ENCODE measurements around the gene CZIB.

The CZIB gene

GRCh38 chr1:53262000-53262399, 41.6 kb upstream of the CZIB start:
- POLR2A ChIA-PET, result no interaction called here
- CTCF ChIA-PET, result interaction anchor here (1.1 to 10.6 kb wide), 2 partner anchors 17 kb away, joined by 4 to 79 read pairs; no protein-coding TSS in a partner anchor
- DNase-seq (ENCODE audit: extremely low spot score), result no peak
- no peak for TF ChIP-seq CTCF (IDR thresholded peaks at IDR 0.05; ENCODE audit: control extremely low read depth, extremely low read depth, low read depth, missing control alignments)

GRCh38 chr1:53260631-53261247, 40.3 kb upstream of the CZIB start:
- CTCF ChIA-PET, result interaction anchor here (2.5 to 10.6 kb wide), 2 partner anchors 18 to 133 kb away, joined by 6 to 79 read pairs; no protein-coding TSS in a partner anchor

GRCh38 chr1:53259932-53260331, 39.5 kb upstream of the CZIB start:
- POLR2A ChIA-PET, result no interaction called here
- DNase-seq (ENCODE audit: extremely low spot score), result no peak
- CTCF ChIA-PET, result interaction anchor here (1.0 to 10.6 kb wide), 4 partner anchors 11 to 134 kb away, joined by 4 to 79 read pairs (median 6); no protein-coding TSS in a partner anchor
- no peak for TF ChIP-seq CTCF (IDR thresholded peaks at IDR 0.05; ENCODE audit: control extremely low read depth, extremely low read depth, low read depth, missing control alignments)

More at GRCh38 chr1:53260631-53261247, 40.3 kb upstream of the CZIB start:
- no peak for DNase-seq (ENCODE audit: extremely low spot score)
- POLR2A ChIA-PET, result no interaction called here
- TF ChIP-seq CTCF (IDR thresholded peaks at IDR 0.05; ENCODE audit: control extremely low read depth, extremely low read depth, low read depth, missing control alignments), result no peak

- POLR2A ChIA-PET, result no interaction called here
Observed at GRCh38 chr1:53258216-53258615, 37.8 kb upstream of the CZIB start.

GRCh38 chr1:53257454-53258081, 37.1 kb upstream of the CZIB start:
- no peak for TF ChIP-seq CTCF (IDR thresholded peaks at IDR 0.05; ENCODE audit: control extremely low read depth, extremely low read depth, low read depth, missing control alignments)
- DNase-seq (ENCODE audit: extremely low spot score), result no peak
- POLR2A ChIA-PET, result no interaction called here
- CTCF ChIA-PET, result interaction anchor here (1.1 to 2.7 kb wide), 4 partner anchors 10 to 35 kb away, joined by 3 to 11 read pairs (median 4); no protein-coding TSS in a partner anchor

More at GRCh38 chr1:53258216-53258615, 37.8 kb upstream of the CZIB start:
- CTCF ChIA-PET, result interaction anchor here (0.6 to 1.3 kb wide), 6 partner anchors 9 to 134 kb away, joined by 3 to 5 read pairs (median 4); no protein-coding TSS in a partner anchor
- no peak for TF ChIP-seq CTCF (IDR thresholded peaks at IDR 0.05; ENCODE audit: control extremely low read depth, extremely low read depth, low read depth, missing control alignments)
- DNase-seq (ENCODE audit: extremely low spot score), result no peak

GRCh38 chr1:53256511-53257453, 36.3 kb upstream of the CZIB start:
- CTCF ChIA-PET, result interaction anchor here (1.1 to 2.7 kb wide), 5 partner anchors 10 to 36 kb away, joined by 3 to 11 read pairs (median 4); no protein-coding TSS in a partner anchor
- no peak for TF ChIP-seq CTCF (IDR thresholded peaks at IDR 0.05; ENCODE audit: control extremely low read depth, extremely low read depth, low read depth, missing control alignments)
- no peak for DNase-seq (ENCODE audit: extremely low spot score)
- POLR2A ChIA-PET, result no interaction called here

Data from GM10248 (cell line).